CD4-positive, alpha-beta memory T cell (primary cell): Measurements from ENCODE around the gene C2CD4C. TPM values are rescaled to one million over a fixed set of nuclear protein-coding genes. Genes with fewer than 3 reads are reported as not detected.
"Not testable (repeated sequence)": the region's sequence is repeated elsewhere in the genome, so short reads cannot be mapped to it uniquely, and the experiment has no call there.

ENCODE experiments used
- CTCF ChIA-PET: fragments of 350-600 bp; sonication (Branson Sonifier 250); formaldehyde crosslinking; loops from one replicate; lab custom pipeline; 2021; ENCODE audit warnings: inconsistent platforms; ENCODE audit not compliant: partially characterized antibody; lab: Charles Lee
- POLR2A ChIA-PET: fragments of 350-600 bp; sonication (Branson Sonifier 250); formaldehyde crosslinking; loops from one replicate; lab custom pipeline; 2021; ENCODE audit not compliant: partially characterized antibody; lab: Charles Lee
- DNase-seq, 5 donors: peaks; one replicate each; pipeline versions ENCODE4 v3.0.0 to v3.0.0-alpha.2; 2020 to 2022; ENCODE audit warnings: mixed read lengths in 1 of 5
- H3K27ac ChIP-seq: one replicate; pipeline ENCODE4 v1.7.0; 2013; ENCODE audit warnings: low read depth, low read length
- H3K27me3 ChIP-seq: 2 replicates; pipeline ENCODE4 v1.7.0; 2013; ENCODE audit warnings: mild to moderate bottlenecking, low read length, moderate library complexity; ENCODE audit not compliant: insufficient read depth
- H3K36me3 ChIP-seq: 2 replicates; pipeline ENCODE4 v1.7.0; 2013; ENCODE audit warnings: mild to moderate bottlenecking, low read length, moderate library complexity; ENCODE audit not compliant: insufficient read depth
- H3K4me1 ChIP-seq: 2 replicates; pipeline ENCODE4 v1.7.0; 2013; ENCODE audit warnings: mild to moderate bottlenecking, low read length, moderate library complexity; ENCODE audit not compliant: insufficient read depth
- H3K4me3 ChIP-seq, 2 donors: one replicate each; pipeline ENCODE4 v1.7.0; 2013; ENCODE audit warnings: low read length in 2 of 2, mild to moderate bottlenecking in 1 of 2
- H3K9me3 ChIP-seq, 2 donors: one replicate each; pipeline ENCODE4 v1.7.0; 2013; ENCODE audit warnings: low read length in 2 of 2, control low read depth in 1 of 2; ENCODE audit not compliant: control insufficient read depth in 1 of 2
- H3K27ac Mint-ChIP-seq, 7 donors: one replicate each; pipeline ENCODE4 v1.8.0; 2020 to 2021; ENCODE audit warnings: mixed read lengths in 7 of 7, mild to moderate bottlenecking in 6 of 7, inconsistent platforms in 3 of 7, moderate library complexity in 3 of 7
- H3K27me3 Mint-ChIP-seq, 2 donors: one replicate each; pipeline ENCODE4 v1.8.0; 2020 to 2021; ENCODE audit warnings: mixed read lengths in 2 of 2
- H3K36me3 Mint-ChIP-seq, 2 donors: one replicate each; pipeline ENCODE4 v1.8.0; 2020 to 2021; ENCODE audit warnings: mixed read lengths in 2 of 2, inconsistent platforms in 1 of 2, mild to moderate bottlenecking in 1 of 2
- H3K4me1 Mint-ChIP-seq, 4 donors: one replicate each; pipeline ENCODE4 v1.8.0; 2020 to 2021; ENCODE audit warnings: mixed read lengths in 4 of 4, mild to moderate bottlenecking in 1 of 4
- H3K4me3 Mint-ChIP-seq, 8 donors: one replicate each; pipeline ENCODE4 v1.8.0; 2020 to 2021; ENCODE audit warnings: mixed read lengths in 8 of 8, mild to moderate bottlenecking in 7 of 8, moderate library complexity in 6 of 8, inconsistent platforms in 3 of 8
- H3K9me3 Mint-ChIP-seq, 8 donors: one replicate each; pipeline ENCODE4 v1.8.0; 2020 to 2021; ENCODE audit warnings: mixed read lengths in 8 of 8, mild to moderate bottlenecking in 5 of 8, inconsistent platforms in 3 of 8, moderate library complexity in 1 of 8
- intact Hi-C: fragments of 100-400 bp; cut with micrococcal nuclease; formaldehyde crosslinking; loops from one replicate; pipeline ENCODE4 v1.15.1; 2023
- polyA plus RNA-seq, 2 donors: library from polyadenylated mRNA; unstranded; fragments of 300-500 nt; fragmentation: Illumina TruSeq; gene quantifications; one replicate each; pipeline ENCODE4 v1.2.3, GENCODE V29; 2021
- total RNA-seq, 2 experiments: library from RNA; stranded (reverse); gene quantifications; one replicate each; pipeline ENCODE4 v1.2.3, GENCODE V29; 2021

Gene C2CD4C
- total and polyA plus RNA-seq, 4 experiments from 2014 or later: not detected

DNA sequence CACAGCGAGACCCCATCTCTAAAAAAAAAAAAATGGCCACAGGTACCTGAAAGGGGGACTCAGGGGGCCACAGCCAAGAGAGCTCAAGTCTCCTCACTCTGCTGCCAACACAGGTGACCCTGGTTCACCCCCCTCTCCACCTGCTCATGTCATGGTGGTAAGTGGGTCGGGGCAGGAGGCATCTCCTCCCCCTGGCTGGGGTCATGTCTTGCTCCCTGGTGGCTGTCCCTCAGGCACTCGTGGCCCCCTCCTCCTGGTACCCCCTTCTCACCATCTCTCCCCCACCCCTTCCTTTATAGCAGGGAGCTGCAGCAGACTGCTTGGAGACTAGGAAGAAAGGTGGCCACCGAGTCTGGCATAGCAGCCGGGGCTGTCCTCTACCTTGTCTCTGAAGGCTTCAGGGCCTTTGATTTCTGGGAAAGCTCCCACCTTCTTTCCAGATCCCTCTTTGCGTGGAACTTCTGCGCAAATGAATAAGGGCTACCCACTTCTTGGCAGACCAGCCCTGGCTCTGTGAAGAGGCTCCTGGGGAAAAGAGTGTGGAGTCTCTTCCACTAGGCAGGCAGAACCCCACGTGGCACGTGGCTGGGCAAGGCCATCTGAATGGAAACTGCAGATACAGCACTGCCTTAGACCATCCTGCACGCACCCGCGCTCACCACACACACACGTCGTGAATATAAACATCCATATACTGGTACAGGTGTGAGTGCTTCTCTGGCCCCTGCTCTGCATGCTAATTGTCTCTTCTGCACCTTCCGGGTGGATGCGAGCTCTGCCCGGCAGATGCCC, 44.3 kb downstream of the C2CD4C start:
- ChIA-PET POLR2A (no interaction called here), CTCF (interaction anchor here (0.7 kb wide), 1 partner anchor 85 kb away, joined by 3 read pairs; no protein-coding TSS in a partner anchor)
- H3K27ac ChIP-seq: no peak overlapping the region
- H3K36me3 ChIP-seq: no peaks in the 10 kb centered on the region
- H3K4me3 Mint-ChIP-seq: no peak overlapping the region
- intact Hi-C loops: no loop called here
- peaks cover 2 to 25% of the 10 kb centered on the region in 2 donors for H3K27me3 Mint-ChIP-seq
- no peaks in the 10 kb centered on the region for H3K4me1 Mint-ChIP-seq
- H3K27me3 ChIP-seq: no peaks in the 10 kb centered on the region
- peaks cover 0 to 4% of the 10 kb centered on the region in 2 donors for H3K36me3 Mint-ChIP-seq
- H3K4me1 ChIP-seq: no peaks in the 10 kb centered on the region
- DNase-seq: no peak
- no peak overlapping the region for H3K4me3 ChIP-seq
- H3K27ac Mint-ChIP-seq: no peak overlapping the region
- H3K9me3 Mint-ChIP-seq: peaks cover 0 to 1% (median 0%) of the 10 kb centered on the region in 8 donors
- H3K9me3 ChIP-seq: no peaks in the 10 kb centered on the region

DNA sequence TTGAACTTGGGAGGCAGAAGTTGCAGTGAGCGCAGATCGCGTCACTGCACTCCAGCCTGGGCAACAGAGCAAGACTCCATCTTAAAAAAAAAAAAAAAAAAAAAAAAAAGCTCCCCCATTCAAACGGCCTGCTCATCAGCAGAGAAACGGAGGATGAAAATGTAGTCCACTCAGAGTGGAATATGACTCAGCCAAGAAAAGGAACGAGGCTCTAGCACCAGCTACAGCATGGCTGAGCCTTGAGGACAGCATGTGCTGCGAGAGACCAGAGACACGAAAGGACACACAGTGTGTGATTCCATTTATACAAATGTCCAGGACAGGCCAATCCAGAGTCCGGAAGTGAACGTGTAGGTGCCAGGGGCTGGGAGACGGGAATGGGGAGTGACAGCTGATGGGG, 46.3 kb downstream of the C2CD4C start:
- H3K27ac Mint-ChIP-seq: no peak overlapping the region
- H3K9me3 Mint-ChIP-seq: peaks cover 0 to 1% (median 0%) of the 10 kb centered on the region in 8 donors
- Histone ChIP-seq H3K4me1 (no peaks in the 10 kb centered on the region), H3K4me3 (no peak overlapping the region), H3K36me3 (no peaks in the 10 kb centered on the region), H3K9me3 (no peaks in the 10 kb centered on the region), H3K27ac (no peak overlapping the region), H3K27me3 (no peaks in the 10 kb centered on the region)
- ChIA-PET CTCF (no interaction called here), POLR2A (no interaction called here)
- no peak overlapping the region for H3K4me3 Mint-ChIP-seq
- peaks cover 0 to 4% of the 10 kb centered on the region in 2 donors for H3K36me3 Mint-ChIP-seq
- H3K4me1 Mint-ChIP-seq: no peaks in the 10 kb centered on the region
- intact Hi-C loops: no loop called here
- peaks cover 5 to 12% of the 10 kb centered on the region in 2 donors for H3K27me3 Mint-ChIP-seq
- no peak for DNase-seq

DNA sequence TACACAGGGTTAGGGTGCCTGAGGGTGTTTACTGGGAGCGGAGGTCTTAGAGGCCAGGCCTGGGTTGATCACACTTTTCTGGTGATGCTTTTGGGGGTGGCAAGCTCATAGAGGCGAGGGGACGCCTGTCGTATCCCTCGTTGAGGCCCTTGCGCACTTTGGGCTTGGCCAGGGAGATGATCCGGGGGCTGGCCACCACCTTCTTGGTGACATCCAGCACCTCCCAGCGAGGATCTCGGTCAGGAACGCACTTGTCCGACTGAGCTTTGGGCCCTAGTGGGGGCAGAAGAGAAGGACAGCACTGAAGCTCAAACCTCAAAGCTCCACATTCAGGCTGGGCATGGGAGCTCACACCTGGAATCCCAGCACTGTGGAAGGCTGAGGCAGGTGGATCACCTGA, 46.8 kb downstream of the C2CD4C start:
- Mint-ChIP-seq H3K27ac (no peak overlapping the region), H3K27me3 (peaks cover 6 to 9% of the 10 kb centered on the region in 2 donors), H3K9me3 (peaks cover 0 to 1% (median 0%) of the 10 kb centered on the region in 8 donors), H3K36me3 (peaks cover 0 to 4% of the 10 kb centered on the region in 2 donors), H3K4me1 (no peaks in the 10 kb centered on the region), H3K4me3 (no peak overlapping the region)
- Histone ChIP-seq H3K27ac (no peak overlapping the region), H3K4me1 (no peaks in the 10 kb centered on the region), H3K4me3 (no peak overlapping the region), H3K9me3 (no peaks in the 10 kb centered on the region), H3K36me3 (no peaks in the 10 kb centered on the region), H3K27me3 (no peaks in the 10 kb centered on the region)
- intact Hi-C loops: no loop called here
- ChIA-PET CTCF (no interaction called here), POLR2A (no interaction called here)
- DNase-seq: no peak

DNA sequence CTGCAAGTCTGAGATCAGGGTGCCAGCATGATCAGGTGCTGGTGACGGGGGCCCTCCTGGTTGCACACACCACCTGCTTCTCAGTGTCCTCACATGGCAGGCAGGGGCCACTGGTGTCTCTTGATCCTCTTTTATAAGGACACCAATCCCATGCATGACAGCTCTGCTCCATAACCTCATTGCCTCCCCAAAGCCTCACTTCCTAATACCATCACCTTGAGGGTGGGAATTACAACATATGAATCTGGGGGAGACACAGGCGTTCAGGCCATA, 49.4 kb downstream of the C2CD4C start:
- Mint-ChIP-seq H3K36me3 (peaks cover 0 to 4% of the 10 kb centered on the region in 2 donors), H3K9me3 (peaks cover 0 to 12% (median 6%) of the 10 kb centered on the region in 8 donors), H3K4me3 (no peak overlapping the region), H3K4me1 (no peaks in the 10 kb centered on the region), H3K27me3 (peaks cover 1 to 4% of the 10 kb centered on the region in 2 donors), H3K27ac (no peak overlapping the region)
- H3K27me3 ChIP-seq: no peaks in the 10 kb centered on the region
- intact Hi-C loops: no loop called here
- H3K36me3 ChIP-seq: no peaks in the 10 kb centered on the region
- H3K4me3 ChIP-seq: no peak overlapping the region
- DNase-seq: no peak
- ChIA-PET CTCF (no interaction called here), POLR2A (no interaction called here)
- no peaks in the 10 kb centered on the region for H3K9me3 ChIP-seq
- no peak overlapping the region for H3K27ac ChIP-seq
- H3K4me1 ChIP-seq: no peaks in the 10 kb centered on the region

DNA sequence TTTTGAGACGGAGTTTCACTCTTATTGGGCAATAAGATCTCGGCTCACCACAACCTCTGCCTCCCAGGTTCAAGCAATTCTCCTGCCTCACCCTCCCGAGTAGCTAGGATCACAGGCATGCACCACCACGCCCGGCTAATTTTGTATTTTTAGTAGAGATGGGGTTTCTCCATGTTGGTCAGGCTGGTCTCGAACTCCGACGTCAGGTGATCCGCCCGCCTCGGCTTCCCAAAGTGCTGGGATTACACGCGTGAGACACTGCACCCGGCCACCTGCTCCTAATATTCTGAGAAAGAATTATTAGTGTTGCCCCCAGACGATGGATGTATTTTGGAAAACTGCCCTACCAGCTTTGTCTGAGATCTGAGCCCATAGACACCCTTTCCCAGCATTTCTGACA, 53.4 kb downstream of the C2CD4C start:
- H3K4me3 Mint-ChIP-seq, H3K4me1 Mint-ChIP-seq, H3K4me3 ChIP-seq, H3K27ac ChIP-seq, H3K9me3 ChIP-seq, H3K27me3 Mint-ChIP-seq, H3K27ac Mint-ChIP-seq, DNase-seq, CTCF ChIA-PET, intact Hi-C loops, H3K27me3 ChIP-seq, H3K4me1 ChIP-seq, H3K36me3 Mint-ChIP-seq, H3K36me3 ChIP-seq, POLR2A ChIA-PET: not testable (repeated sequence)
- H3K9me3 Mint-ChIP-seq: peaks cover 0 to 25% (median 17%) of the 10 kb centered on the region in 8 donors

Other genes with a start within 250 kb of the C2CD4C start
- under 1 TPM; 0.44 to 0.70 TPM for gene PLPP2, start 117.7 kb downstream of the C2CD4C start, total RNA-seq
- gene PLPP2, start 117.7 kb downstream of the C2CD4C start, polyA plus RNA-seq: 1 to 10 TPM in 1 of 2 donors, not detected in 1; 1.3 TPM
- 10 to 100 TPM; 17.5 to 18.2 TPM for gene MIER2, start 64.4 kb downstream of the C2CD4C start, total RNA-seq
- gene MIER2, start 64.4 kb downstream of the C2CD4C start, polyA plus RNA-seq: 1 to 10 TPM; 1.1 to 7.8 TPM
- gene SHC2, start 51.9 kb upstream of the C2CD4C start, total RNA-seq: under 1 TPM; 0.55 to 0.64 TPM
- gene SHC2, start 51.9 kb upstream of the C2CD4C start, polyA plus RNA-seq: not detected
- gene MADCAM1, start 87.3 kb upstream of the C2CD4C start, total RNA-seq: 1 to 10 TPM; 1.5 to 1.9 TPM
- under 1 TPM; 0.11 to 0.24 TPM for gene MADCAM1, start 87.3 kb upstream of the C2CD4C start, polyA plus RNA-seq
- gene TPGS1, start 98.3 kb upstream of the C2CD4C start, total RNA-seq: 10 to 100 TPM; 31.8 to 32.0 TPM
- 10 to 100 TPM; 22.2 to 37.6 TPM for gene TPGS1, start 98.3 kb upstream of the C2CD4C start, polyA plus RNA-seq
- 10 to 100 TPM; 44.4 to 46.6 TPM for gene CDC34, start 122.6 kb upstream of the C2CD4C start, total RNA-seq
- 10 to 100 TPM; 26.7 to 44.0 TPM for gene CDC34, start 122.6 kb upstream of the C2CD4C start, polyA plus RNA-seq
- gene GZMM, start 134.9 kb upstream of the C2CD4C start, total RNA-seq: 10 to 100 TPM; 25.5 to 28.7 TPM
- 100 to 1,000 TPM in 1 of 2 donors, 10 to 100 TPM in 1; 82.1 to 122 TPM for gene GZMM, start 134.9 kb upstream of the C2CD4C start, polyA plus RNA-seq
- gene BSG, start 163.4 kb upstream of the C2CD4C start, total RNA-seq: 100 to 1,000 TPM; 150 to 151 TPM
- gene BSG, start 163.4 kb upstream of the C2CD4C start, polyA plus RNA-seq: 100 to 1,000 TPM; 332 to 346 TPM
- 1 to 10 TPM; 2.5 to 2.9 TPM for gene HCN2, start 180.7 kb upstream of the C2CD4C start, total RNA-seq
- not detected for gene HCN2, start 180.7 kb upstream of the C2CD4C start, polyA plus RNA-seq
- 100 to 1,000 TPM in 1 of 2 experiments, 10 to 100 TPM in 1; 98.9 to 103 TPM for gene POLRMT, start 224.4 kb upstream of the C2CD4C start, total RNA-seq
- 10 to 100 TPM; 31.6 to 58.4 TPM for gene POLRMT, start 224.4 kb upstream of the C2CD4C start, polyA plus RNA-seq
- 1 to 10 TPM; 1.8 to 1.9 TPM for gene FGF22, start 230.7 kb upstream of the C2CD4C start, total RNA-seq
- not detected for gene FGF22, start 230.7 kb upstream of the C2CD4C start, polyA plus RNA-seq